ENCODE results near the gene LTO1. TPM values are rescaled to one million over a fixed set of nuclear protein-coding genes. Genes with fewer than 3 reads are reported as not detected.
"Not testable (repeated sequence)": the region's sequence is repeated elsewhere in the genome, so short reads cannot be mapped to it uniquely, and the experiment has no call there.

The LTO1 gene
- total RNA-seq, 1 experiment from 2014 or later, result 36.7 TPM

DNA sequence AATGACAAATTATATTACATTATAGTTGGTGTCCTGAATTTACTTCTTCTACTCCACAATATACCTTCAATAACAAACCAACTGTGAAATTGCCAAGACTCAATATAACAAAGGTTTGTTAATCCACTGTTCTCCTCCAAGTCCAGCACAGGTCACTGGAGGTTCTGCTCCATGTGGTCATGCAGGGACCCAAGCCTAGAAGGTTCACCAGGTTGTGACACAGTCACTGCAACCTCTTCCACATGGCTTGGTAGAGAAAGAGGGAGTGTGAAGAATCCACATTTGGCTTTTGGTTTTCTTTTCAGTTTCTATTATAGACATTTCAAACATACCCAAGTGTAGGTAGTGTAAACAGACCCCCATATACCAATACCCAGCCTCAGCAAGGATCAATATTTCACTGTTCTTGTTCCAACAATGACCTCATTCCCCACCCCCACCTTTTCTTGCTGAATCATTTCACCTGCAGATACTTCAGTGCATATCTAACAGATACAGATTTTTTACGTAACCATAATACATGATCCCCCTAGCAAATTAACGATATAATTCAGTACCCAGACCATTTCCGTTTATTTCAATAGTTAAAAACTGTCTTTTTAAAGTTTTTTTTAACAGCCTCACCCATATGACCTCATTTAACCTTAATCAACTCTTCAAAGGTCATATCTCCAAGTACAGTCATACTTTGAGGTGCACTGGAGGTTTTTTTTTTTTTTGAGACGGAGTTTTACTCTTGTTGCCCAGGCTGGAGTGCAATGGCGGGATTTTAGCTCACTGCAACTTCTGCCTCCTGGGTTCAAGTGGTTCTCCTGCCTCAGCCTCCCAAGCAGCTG lies 14.5 kb upstream of the LTO1 start:
- Mint-ChIP-seq H3K27me3 (ENCODE audit: unreplicated experiment) (no peaks in the 10 kb centered on the region), H3K4me3 (ENCODE audit: low read depth, unreplicated experiment) (no peak overlapping the region), H3K36me3 (ENCODE audit: insufficient read depth, unreplicated experiment) (peaks cover 7% of the 10 kb centered on the region), H3K4me1 (ENCODE audit: low read depth, unreplicated experiment) (peaks cover 30% of the 10 kb centered on the region), H3K27ac (ENCODE audit: unreplicated experiment) (peak overlapping the region; percentile 45), H3K9me3 (ENCODE audit: low read depth, unreplicated experiment) (peaks cover 9% of the 10 kb centered on the region)
- BruUV-seq (replicated peaks), result no TSS peak
- DNase-seq, result no peak
- TF ChIP-seq, protein P1, sequence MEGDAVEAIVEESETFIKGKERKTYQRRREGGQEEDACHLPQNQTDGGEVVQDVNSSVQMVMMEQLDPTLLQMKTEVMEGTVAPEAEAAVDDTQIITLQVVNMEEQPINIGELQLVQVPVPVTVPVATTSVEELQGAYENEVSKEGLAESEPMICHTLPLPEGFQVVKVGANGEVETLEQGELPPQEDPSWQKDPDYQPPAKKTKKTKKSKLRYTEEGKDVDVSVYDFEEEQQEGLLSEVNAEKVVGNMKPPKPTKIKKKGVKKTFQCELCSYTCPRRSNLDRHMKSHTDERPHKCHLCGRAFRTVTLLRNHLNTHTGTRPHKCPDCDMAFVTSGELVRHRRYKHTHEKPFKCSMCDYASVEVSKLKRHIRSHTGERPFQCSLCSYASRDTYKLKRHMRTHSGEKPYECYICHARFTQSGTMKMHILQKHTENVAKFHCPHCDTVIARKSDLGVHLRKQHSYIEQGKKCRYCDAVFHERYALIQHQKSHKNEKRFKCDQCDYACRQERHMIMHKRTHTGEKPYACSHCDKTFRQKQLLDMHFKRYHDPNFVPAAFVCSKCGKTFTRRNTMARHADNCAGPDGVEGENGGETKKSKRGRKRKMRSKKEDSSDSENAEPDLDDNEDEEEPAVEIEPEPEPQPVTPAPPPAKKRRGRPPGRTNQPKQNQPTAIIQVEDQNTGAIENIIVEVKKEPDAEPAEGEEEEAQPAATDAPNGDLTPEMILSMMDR (IDR thresholded peaks at IDR 0.05; ENCODE audit: unreplicated experiment), result no peak
- intact Hi-C loops (cut with micrococcal nuclease; ENCODE audit: unreplicated experiment), result loop anchor here (5.0 kb wide), 1 partner anchor 503 kb away; no protein-coding TSS in a partner anchor
- CTCF ChIA-PET, result no interaction called here

DNA sequence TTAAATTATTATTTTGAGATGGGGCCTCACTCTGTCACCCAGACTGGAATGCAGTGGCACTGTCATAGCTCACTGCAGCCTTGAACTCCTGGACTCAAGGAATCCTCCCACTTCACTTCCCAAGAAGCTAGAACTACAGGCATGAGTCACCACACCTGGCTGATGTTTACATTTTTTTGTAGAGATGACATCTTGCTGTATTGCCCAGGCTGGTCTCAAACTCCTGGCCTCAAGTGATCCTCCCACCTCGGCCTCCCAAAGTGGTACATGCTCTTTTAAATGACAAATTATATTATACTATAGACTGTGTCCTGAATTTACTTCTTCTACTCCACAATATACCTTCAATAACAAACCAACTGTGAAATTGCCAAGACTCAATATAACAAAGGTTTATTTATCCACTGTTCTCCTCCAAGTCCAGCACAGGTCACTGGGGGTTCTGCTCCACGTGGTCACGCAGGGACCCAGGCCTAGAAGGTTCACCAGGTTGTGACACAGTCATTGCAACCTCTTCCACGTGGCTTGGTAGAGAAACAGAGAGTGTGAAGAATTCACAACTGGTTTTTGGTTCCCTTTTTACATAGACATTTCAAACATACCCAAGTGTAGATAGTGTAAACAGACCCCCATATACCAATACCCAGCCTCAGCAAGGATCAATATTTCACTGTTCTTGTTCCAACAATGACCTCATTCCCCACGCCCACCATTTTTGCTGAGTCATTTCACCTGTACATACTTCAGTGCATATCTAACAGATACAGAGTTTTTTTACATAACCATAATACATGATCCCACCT lies 13.0 kb upstream of the LTO1 start:
- BruUV-seq (replicated peaks); CTCF ChIA-PET; H3K27me3 Mint-ChIP-seq (ENCODE audit: unreplicated experiment); H3K9me3 Mint-ChIP-seq (ENCODE audit: low read depth, unreplicated experiment); H3K36me3 Mint-ChIP-seq (ENCODE audit: insufficient read depth, unreplicated experiment): not testable (repeated sequence)
- peak; percentile 73 for DNase-seq
- H3K4me1 Mint-ChIP-seq (ENCODE audit: low read depth, unreplicated experiment), result peaks cover 30% of the 10 kb centered on the region
- H3K27ac Mint-ChIP-seq (ENCODE audit: unreplicated experiment), result peak overlapping the region; percentile 90
- intact Hi-C loops (cut with micrococcal nuclease; ENCODE audit: unreplicated experiment), result loop anchor here (5.0 kb wide), 1 partner anchor 504 kb away; no protein-coding TSS in a partner anchor
- H3K4me3 Mint-ChIP-seq (ENCODE audit: low read depth, unreplicated experiment), result peak overlapping the region; percentile 9

DNA sequence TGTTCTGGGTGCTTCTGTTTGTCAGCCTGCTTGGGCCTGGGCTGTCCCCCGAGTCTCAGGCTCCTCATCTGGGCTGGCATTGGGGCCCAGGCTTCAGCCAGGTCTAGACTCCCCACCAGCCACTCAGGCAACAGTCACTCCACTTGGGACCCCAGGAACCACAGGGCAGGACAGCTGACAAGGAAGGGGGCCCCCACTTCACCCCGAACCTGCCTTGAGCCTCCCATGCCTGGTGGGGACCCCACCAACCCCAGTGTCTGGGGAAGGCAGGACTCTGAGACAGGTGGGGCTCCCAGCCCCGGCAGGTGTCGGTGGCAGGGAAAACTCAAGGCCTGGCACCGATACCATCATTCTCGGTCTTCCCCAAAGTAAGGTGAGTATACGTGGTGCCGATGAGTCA lies 11.7 kb upstream of the LTO1 start:
- Mint-ChIP-seq H3K36me3 (ENCODE audit: insufficient read depth, unreplicated experiment) (peaks cover 7% of the 10 kb centered on the region), H3K9me3 (ENCODE audit: low read depth, unreplicated experiment) (peaks cover 3% of the 10 kb centered on the region), H3K4me1 (ENCODE audit: low read depth, unreplicated experiment) (peaks cover 30% of the 10 kb centered on the region), H3K27me3 (ENCODE audit: unreplicated experiment) (no peaks in the 10 kb centered on the region), H3K27ac (ENCODE audit: unreplicated experiment) (no peak overlapping the region), H3K4me3 (ENCODE audit: low read depth, unreplicated experiment) (no peak overlapping the region)
- TF ChIP-seq, protein P1 (IDR thresholded peaks at IDR 0.05; ENCODE audit: unreplicated experiment), result no peak
- CTCF ChIA-PET, result interaction anchor here (1.0 kb wide), 1 partner anchor 226 kb away, joined by 3 read pairs; no protein-coding TSS in a partner anchor
- BruUV-seq (replicated peaks), result no TSS peak
- DNase-seq, result no peak
- intact Hi-C loops (cut with micrococcal nuclease; ENCODE audit: unreplicated experiment), result loop anchor here (5.0 kb wide), 1 partner anchor 505 kb away; no protein-coding TSS in a partner anchor

DNA sequence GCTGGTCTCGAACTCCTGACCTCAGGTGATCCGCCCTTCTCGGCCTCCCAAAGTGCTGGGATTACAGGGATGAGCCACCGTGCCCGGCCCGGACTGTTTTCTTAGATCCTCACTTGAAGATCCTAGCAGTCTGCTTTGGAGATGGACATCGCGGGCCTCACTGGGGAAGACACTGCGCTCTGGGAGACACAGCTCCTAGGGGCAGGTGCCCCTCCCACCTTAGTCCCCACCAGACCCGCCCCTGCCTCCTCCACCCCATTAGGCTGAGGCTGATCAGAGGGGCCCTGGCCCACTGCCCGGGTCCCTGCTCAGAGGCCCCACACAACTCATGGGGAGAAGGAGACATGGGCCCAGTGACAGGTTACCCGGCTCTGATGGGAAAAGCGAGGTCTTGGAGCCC lies 11.3 kb upstream of the LTO1 start:
- H3K27me3 Mint-ChIP-seq (ENCODE audit: unreplicated experiment), result no peaks in the 10 kb centered on the region
- no peak for DNase-seq
- intact Hi-C loops (cut with micrococcal nuclease; ENCODE audit: unreplicated experiment), result loop anchor here (5.0 kb wide), 1 partner anchor 506 kb away; no protein-coding TSS in a partner anchor
- no peak overlapping the region for H3K27ac Mint-ChIP-seq (ENCODE audit: unreplicated experiment)
- H3K4me1 Mint-ChIP-seq (ENCODE audit: low read depth, unreplicated experiment), result peaks cover 30% of the 10 kb centered on the region
- H3K4me3 Mint-ChIP-seq (ENCODE audit: low read depth, unreplicated experiment), result no peak overlapping the region
- H3K9me3 Mint-ChIP-seq (ENCODE audit: low read depth, unreplicated experiment), result peaks cover 3% of the 10 kb centered on the region
- no TSS peak for BruUV-seq (replicated peaks)
- TF ChIP-seq, protein P1 (IDR thresholded peaks at IDR 0.05; ENCODE audit: unreplicated experiment), result no peak
- CTCF ChIA-PET, result interaction anchor here (0.8 to 1.0 kb wide), 2 partner anchors 214 to 227 kb away, joined by 3 read pairs; no protein-coding TSS in a partner anchor
- peaks cover 7% of the 10 kb centered on the region for H3K36me3 Mint-ChIP-seq (ENCODE audit: insufficient read depth, unreplicated experiment)
